Tibial nerve (tissue), 4 donors: ENCODE data around the gene KIRREL3. TPM values are rescaled to one million over a fixed set of nuclear protein-coding genes. Genes with fewer than 3 reads are reported as not detected.

Source experiments
- DNase-seq, 2 donors: peaks; one replicate each; pipeline ENCODE4 v3.0.0-alpha.2; 2019; ENCODE audit warnings: low spot score in 2 of 2
- H3K27ac ChIP-seq, 4 donors: fragments of 200-600 bp; sonication (generic) in 3 of 4; one replicate each; pipeline ENCODE4 v1.5.1; 2017 to 2019; ENCODE audit warnings: mild to moderate bottlenecking in 1 of 4
- H3K27me3 ChIP-seq, 2 donors: fragments of 200-600 bp; sonication (generic) in 1 of 2; one replicate each; pipeline versions ENCODE4 v1.5.1 to v1.6.0; 2017 to 2019
- H3K36me3 ChIP-seq, 3 donors: fragments of 200-600 bp; sonication (generic); one replicate each; pipeline ENCODE4 v1.5.1; 2018 to 2019
- H3K4me1 ChIP-seq, 4 donors: fragments of 200-600 bp; sonication (generic) in 3 of 4; one replicate each; pipeline ENCODE4 v1.5.1; 2017 to 2019
- H3K4me3 ChIP-seq, 4 donors: fragments of 200-600 bp; sonication (generic) in 3 of 4; one replicate each; pipeline ENCODE4 v1.5.1; 2017 to 2019; ENCODE audit warnings: mild to moderate bottlenecking in 1 of 4, moderate library complexity in 1 of 4
- H3K9me3 ChIP-seq, 4 donors: fragments of 200-600 bp; sonication (generic) in 3 of 4; one replicate each; pipeline ENCODE4 v1.5.1; 2017 to 2019
- EP300 ChIP-seq, 2 donors: sonication (generic); formaldehyde crosslinking; IDR thresholded peaks; one replicate each; pipeline ENCODE4 v1.6.1; 2017; ENCODE audit warnings: antibody characterized with exemption in 2 of 2, mild to moderate bottlenecking in 1 of 2
- POLR2A ChIP-seq, 2 donors: fragments of 450-650 bp; IDR thresholded peaks; one replicate each; pipeline ENCODE4 v1.6.1; 2017; ENCODE audit warnings: antibody characterized with exemption in 2 of 2, mild to moderate bottlenecking in 2 of 2, moderate library complexity in 2 of 2
- WGBS, 2 donors: methylation state at CpG; one replicate each; pipeline ENCODE4 v1.1.5; 2018; 5-methylcytosine and 5-hydroxymethylcytosine counted together
- total RNA-seq, 4 donors: library from RNA; depleted of rRNA; stranded (reverse); fragments of >200 nt; gene quantifications; one replicate each; pipeline ENCODE4 v1.1.0, GENCODE V29; 2016
- TF ChIP-seq, protein P1 (sequence below), 5 experiments: fragments of 200-600 bp in 3 of 5; fragments of 450-650 bp in 2 of 5; sonication (generic) in 3 of 5; IDR thresholded peaks; one replicate each; pipeline ENCODE4 v1.5.1; 2016 to 2019; ENCODE audit warnings: antibody characterized with exemption in 5 of 5, mild to moderate bottlenecking in 3 of 5, moderate library complexity in 2 of 5

Gene KIRREL3
- total RNA-seq, 4 donors from 2014 or later = not detected

- Histone ChIP-seq H3K4me1 (no peaks in the 10 kb centered on the region), H3K4me3 (no peak overlapping the region), H3K27ac (no peak overlapping the region), H3K27me3 (peaks cover 0 to 3% of the 10 kb centered on the region in 2 donors), H3K9me3 (no peaks in the 10 kb centered on the region), H3K36me3 (no peaks in the 10 kb centered on the region)
- WGBS, 2 donors = 31 to 41% methylated on average over 4 of the region's 4 CpGs
- DNase-seq = no peak
- TF ChIP-seq, protein P1, sequence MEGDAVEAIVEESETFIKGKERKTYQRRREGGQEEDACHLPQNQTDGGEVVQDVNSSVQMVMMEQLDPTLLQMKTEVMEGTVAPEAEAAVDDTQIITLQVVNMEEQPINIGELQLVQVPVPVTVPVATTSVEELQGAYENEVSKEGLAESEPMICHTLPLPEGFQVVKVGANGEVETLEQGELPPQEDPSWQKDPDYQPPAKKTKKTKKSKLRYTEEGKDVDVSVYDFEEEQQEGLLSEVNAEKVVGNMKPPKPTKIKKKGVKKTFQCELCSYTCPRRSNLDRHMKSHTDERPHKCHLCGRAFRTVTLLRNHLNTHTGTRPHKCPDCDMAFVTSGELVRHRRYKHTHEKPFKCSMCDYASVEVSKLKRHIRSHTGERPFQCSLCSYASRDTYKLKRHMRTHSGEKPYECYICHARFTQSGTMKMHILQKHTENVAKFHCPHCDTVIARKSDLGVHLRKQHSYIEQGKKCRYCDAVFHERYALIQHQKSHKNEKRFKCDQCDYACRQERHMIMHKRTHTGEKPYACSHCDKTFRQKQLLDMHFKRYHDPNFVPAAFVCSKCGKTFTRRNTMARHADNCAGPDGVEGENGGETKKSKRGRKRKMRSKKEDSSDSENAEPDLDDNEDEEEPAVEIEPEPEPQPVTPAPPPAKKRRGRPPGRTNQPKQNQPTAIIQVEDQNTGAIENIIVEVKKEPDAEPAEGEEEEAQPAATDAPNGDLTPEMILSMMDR (IDR thresholded peaks at IDR 0.05) = no peak
- TF ChIP-seq POLR2A (IDR thresholded peaks at IDR 0.05) (no peak), EP300 (IDR thresholded peaks at IDR 0.05) (no peak)
Measured at GRCh38 chr11:126731576-126732142, 268.9 kb downstream of the KIRREL3 start.

GRCh38 chr11:126727381-126727780 is 273.2 kb downstream of the KIRREL3 start:
- no peak overlapping the region for H3K4me3 ChIP-seq
- 77 to 81% methylated on average over 5 of the region's 5 CpGs for WGBS, 2 donors
- no peaks in the 10 kb centered on the region for H3K36me3 ChIP-seq
- TF ChIP-seq POLR2A (IDR thresholded peaks at IDR 0.05) (no peak), EP300 (IDR thresholded peaks at IDR 0.05) (no peak)
- TF ChIP-seq, protein P1 (IDR thresholded peaks at IDR 0.05) = no peak
- no peaks in the 10 kb centered on the region for H3K4me1 ChIP-seq
- H3K27ac ChIP-seq = no peak overlapping the region
- no peaks in the 10 kb centered on the region for H3K9me3 ChIP-seq
- H3K27me3 ChIP-seq = no peaks in the 10 kb centered on the region
- DNase-seq = no peak

- TF ChIP-seq EP300 (IDR thresholded peaks at IDR 0.05) = no peak
- TF ChIP-seq POLR2A (IDR thresholded peaks at IDR 0.05) = no peak
- TF ChIP-seq, protein P1 (IDR thresholded peaks at IDR 0.05) = no peak
- Histone ChIP-seq H3K27me3 (no peaks in the 10 kb centered on the region), H3K9me3 (no peaks in the 10 kb centered on the region), H3K4me1 (no peaks in the 10 kb centered on the region), H3K27ac (no peak overlapping the region), H3K36me3 (no peaks in the 10 kb centered on the region), H3K4me3 (no peak overlapping the region)
- no peak for DNase-seq
- WGBS, 2 donors = 84 to 94% methylated on average over 7 of the region's 7 CpGs
Measured at GRCh38 chr11:126725521-126725920, 275.0 kb downstream of the KIRREL3 start.

DNA sequence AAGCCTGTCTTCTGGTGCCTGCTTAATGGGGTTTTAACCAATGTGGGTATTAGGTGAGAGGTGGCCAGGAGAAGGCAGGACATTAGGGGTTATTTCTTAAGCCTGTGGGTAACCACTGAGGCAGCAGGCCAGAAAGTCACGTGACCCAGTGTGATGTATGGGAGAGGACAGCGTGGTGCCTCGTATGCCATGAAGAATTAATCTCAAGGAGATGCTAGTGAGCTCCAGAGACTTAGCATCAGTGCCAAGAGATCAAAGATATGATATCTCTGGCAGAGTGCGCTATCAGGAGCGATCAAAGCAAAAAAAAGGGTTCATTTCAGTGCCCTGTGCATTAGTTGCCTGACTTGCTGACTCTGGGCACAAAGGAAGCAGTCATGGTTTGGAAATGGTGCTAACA is 275.5 kb downstream of the KIRREL3 start:
- Histone ChIP-seq H3K27me3 (no peaks in the 10 kb centered on the region), H3K4me1 (no peaks in the 10 kb centered on the region), H3K9me3 (no peaks in the 10 kb centered on the region), H3K4me3 (no peak overlapping the region), H3K36me3 (no peaks in the 10 kb centered on the region), H3K27ac (no peak overlapping the region)
- TF ChIP-seq, protein P1 (IDR thresholded peaks at IDR 0.05) = no peak
- TF ChIP-seq EP300 (IDR thresholded peaks at IDR 0.05) = no peak
- TF ChIP-seq POLR2A (IDR thresholded peaks at IDR 0.05) = no peak
- DNase-seq = no peak
- 67 to 85% methylated on average over 5 of the region's 5 CpGs for WGBS, 2 donors

GRCh38 chr11:126723665-126724045 is 276.9 kb downstream of the KIRREL3 start:
- Histone ChIP-seq H3K4me1 (peaks cover 0 to under 1% (median 0%) of the 10 kb centered on the region in 4 donors), H3K9me3 (no peaks in the 10 kb centered on the region), H3K27me3 (no peaks in the 10 kb centered on the region), H3K27ac (no peak overlapping the region), H3K36me3 (no peaks in the 10 kb centered on the region), H3K4me3 (no peak overlapping the region)
- DNase-seq = no peak
- 40 to 43% methylated on average over 1 of the region's 1 CpG for WGBS, 2 donors
- TF ChIP-seq POLR2A (IDR thresholded peaks at IDR 0.05) (no peak), EP300 (IDR thresholded peaks at IDR 0.05) (no peak)
- TF ChIP-seq, protein P1 (IDR thresholded peaks at IDR 0.05) = no peak
